ENCODE measurements around the gene PTPRD. TPM values are rescaled to one million over a fixed set of nuclear protein-coding genes. Genes with fewer than 3 reads are reported as not detected.

The PTPRD gene
- total and polyA plus RNA-seq, 9 of the 15 experiments (the other 6 are each of a cell fraction or from before 2014, with no cell fraction given), result 0.11 TPM; not detected in 8

- 0% methylated on average over 3 of the region's 3 CpGs for WGBS (ENCODE audit: insufficient coverage, low coverage, missing lambda C conversion rate)
- POLR2A ChIA-PET, result no interaction called here
- CTCF ChIA-PET (ENCODE audit: low intra/inter-chr PET ratio), result no interaction called here
- TF ChIP-seq TCF7 (IDR thresholded peaks at IDR 0.05; ENCODE audit: borderline replicate concordance) (no peak), ZNF512 (tag; IDR thresholded peaks at IDR 0.05) (no peak), CBX2 (IDR thresholded peaks at IDR 0.05; ENCODE audit: insufficient read depth, low read length, poor library complexity, severe bottlenecking) (no peak), ZNF79 (CRISPR knock-in tag; IDR thresholded peaks at IDR 0.05; ENCODE audit: low read depth) (no peak), TARDBP (IDR thresholded peaks at IDR 0.05) (no peak), ZBTB2 (IDR thresholded peaks at IDR 0.05) (no peak), ETV6 (IDR thresholded peaks at IDR 0.05; ENCODE audit: borderline replicate concordance in 1 of 2, low read depth in 2 of 2, low read length in 1 of 2) (no peak), ETV6 (CRISPR knock-in tag; IDR thresholded peaks at IDR 0.05; ENCODE audit: borderline replicate concordance) (no peak), CREB3 (tag; conservative IDR thresholded peaks at IDR 0.05; ENCODE audit: low read depth) (no peak), CEBPZ (IDR thresholded peaks at IDR 0.05; ENCODE audit: borderline replicate concordance, low read depth, low read length) (no peak), JUN (IDR thresholded peaks at IDR 0.05; ENCODE audit: borderline replicate concordance, low read depth, low read length) (no peak), JUN (CRISPR knock-in tag; IDR thresholded peaks at IDR 0.05; ENCODE audit: borderline replicate concordance) (no peak), MAFG (tag; conservative IDR thresholded peaks at IDR 0.05) (no peak), MEF2D (tag; conservative IDR thresholded peaks at IDR 0.05; ENCODE audit: low read depth) (no peak), ARID2 (IDR thresholded peaks at IDR 0.05) (no peak)
- Histone ChIP-seq H3K9me3 (replicated peaks; ENCODE audit: control insufficient read depth, insufficient read depth, low read depth, low read length) (no peaks in the 10 kb centered on the region), H3K4me3 (no peak overlapping the region), H3K9ac (ENCODE audit: insufficient read depth in 1 of 2, low read depth in 2 of 2, low read length in 2 of 2) (no peak overlapping the region), H3K4me1 (replicated peaks in 1 of 2; ENCODE audit: control insufficient read depth in 2 of 2, insufficient read depth in 2 of 2, low read length in 2 of 2) (no peaks in the 10 kb centered on the region), H2AFZ (ENCODE audit: low read depth, low read length) (no peak overlapping the region), H3K9me1 (ENCODE audit: control insufficient read depth, insufficient read depth, low read length) (no peaks in the 10 kb centered on the region), H3K27ac (ENCODE audit: extremely low read depth, low read depth, low read length) (no peak overlapping the region), H3K36me3 (ENCODE audit: control insufficient read depth, insufficient read depth, low read length) (no peaks in the 10 kb centered on the region), H3K27me3 (ENCODE audit: control insufficient read depth in 2 of 2, insufficient read depth in 2 of 2, low read length in 2 of 2) (no peaks in the 10 kb centered on the region), H3K79me2 (ENCODE audit: control insufficient read depth, insufficient read depth, low read length) (no peaks in the 10 kb centered on the region), H3K4me2 (ENCODE audit: insufficient read depth, low read length) (no peak overlapping the region), H4K20me1 (replicated peaks; ENCODE audit: control insufficient read depth, insufficient read depth, low read length) (no peaks in the 10 kb centered on the region)
- intact Hi-C loops (cut with micrococcal nuclease), result no loop called here
- in situ Hi-C loops (cut with MboI), result no loop called here
- no peak for DNase-seq (ENCODE audit: extremely low read depth in 1 of 4, low spot score in 3 of 4)
- ATAC-seq, result no peak
- BruUV-seq (replicated peaks), result no TSS peak
- no peak for FAIRE-seq
These were observed 708.8 kb downstream of the PTPRD start for GRCh38 chr9:9904041-9904440.
